CD4-positive, alpha-beta T cell treated with Interleukin-4 for 1 hour (primary cell): Measurements from ENCODE around the gene LBP.
"Not testable (repeated sequence)": the region's sequence is repeated elsewhere in the genome, so short reads cannot be mapped to it uniquely, and the experiment has no call there.

Experiments
- DNase-seq, 2 donors: peaks; one replicate each; pipeline ENCODE4 v3.0.0-alpha.2; 2020 to 2022

Gene LBP

DNA sequence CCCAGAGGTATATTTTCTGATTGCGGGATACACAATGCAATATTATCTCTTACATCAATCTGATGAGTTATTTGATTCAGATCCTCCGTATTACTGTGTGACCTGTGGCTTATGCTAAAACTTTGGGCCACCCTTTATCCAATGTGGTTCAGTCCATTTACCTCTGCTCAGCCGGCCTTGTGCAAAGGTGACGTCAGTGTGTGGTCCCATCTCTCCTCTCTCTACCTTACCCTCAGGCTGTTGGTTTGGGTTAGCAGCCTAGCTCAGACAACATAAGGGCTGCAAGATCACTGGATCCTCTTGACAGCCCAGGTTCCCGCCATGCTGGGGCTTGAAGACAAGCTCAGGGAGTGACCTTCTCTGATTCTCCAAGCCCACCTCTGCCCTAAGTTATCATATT lies 55.8 kb downstream of the LBP start:
- no peak for DNase-seq

DNA sequence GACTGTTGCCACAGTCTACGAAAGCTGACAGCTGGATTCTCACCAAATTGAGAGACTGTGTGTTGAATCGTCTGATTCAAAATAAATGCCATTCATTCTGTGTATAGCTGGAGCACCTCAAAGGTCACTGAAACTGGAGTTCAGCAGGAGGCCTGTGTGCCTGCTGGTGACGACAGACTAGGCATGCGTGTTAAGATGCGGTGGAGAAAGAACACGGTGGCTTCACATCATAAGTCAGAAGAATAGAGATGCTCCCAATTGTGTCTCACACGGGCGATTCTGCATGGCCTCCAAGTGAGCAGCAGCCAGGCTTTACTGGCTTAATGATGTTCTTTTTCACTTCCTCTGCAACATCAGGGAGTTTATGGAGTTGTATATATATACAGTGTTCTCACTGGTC lies 56.5 kb downstream of the LBP start:
- DNase-seq, result no peak

DNA sequence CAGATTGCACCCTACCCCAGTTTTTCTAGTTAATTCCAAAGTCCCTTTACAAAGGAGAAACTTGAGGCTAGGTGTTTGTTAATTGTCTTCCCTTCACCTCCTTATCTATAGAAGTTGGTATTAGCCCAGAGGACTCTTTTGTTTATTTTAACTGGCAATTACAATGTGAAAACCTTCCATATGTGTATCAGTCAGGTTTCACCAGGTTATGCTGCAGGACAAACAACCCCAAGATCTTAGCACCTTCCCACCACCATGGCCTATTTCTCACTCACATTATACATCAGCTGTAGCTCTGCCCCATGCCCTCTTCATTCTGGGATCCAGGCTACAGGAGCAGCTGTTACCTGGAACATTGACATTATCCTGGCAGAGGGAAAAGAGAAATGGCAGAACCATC lies 57.7 kb downstream of the LBP start:
- no peak for DNase-seq

DNA sequence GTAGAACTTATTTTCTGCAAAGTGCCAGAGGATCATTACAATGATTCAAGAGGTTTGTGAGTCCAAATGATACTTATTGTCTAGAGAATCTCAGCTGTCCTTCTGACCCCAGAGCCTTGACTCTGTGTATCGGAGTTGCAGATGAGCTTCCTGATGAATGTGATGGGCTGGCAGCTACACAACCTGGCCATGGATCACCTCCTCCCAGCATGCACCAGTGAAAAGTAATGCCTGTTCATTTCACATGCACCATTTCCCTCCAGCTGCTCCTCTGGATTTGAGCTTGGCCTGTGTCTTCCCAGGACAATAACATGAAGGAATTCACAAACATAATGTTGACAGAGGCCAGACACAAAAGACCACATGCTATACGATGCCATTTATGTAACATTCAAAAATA lies 58.9 kb downstream of the LBP start:
- no peak for DNase-seq

DNA sequence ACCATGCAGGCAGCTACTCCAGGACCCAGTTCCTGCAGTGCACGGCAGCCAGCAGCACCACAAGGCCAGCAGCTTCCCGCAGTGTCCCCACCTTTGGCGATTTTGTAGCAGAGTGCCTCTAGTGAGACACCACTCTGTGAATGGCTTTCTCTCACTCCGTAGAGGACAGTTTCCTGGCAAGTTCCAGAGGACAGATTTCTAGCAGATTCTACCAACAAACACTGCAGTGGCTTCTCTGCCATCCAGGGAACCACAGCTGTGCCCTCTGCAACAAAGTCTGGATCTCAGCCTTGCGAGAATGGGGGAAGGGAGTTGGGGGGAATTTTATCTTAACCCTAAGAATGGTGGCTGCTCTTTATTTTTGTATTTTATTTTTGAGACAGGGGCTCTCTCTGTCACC lies 60.2 kb downstream of the LBP start:
- no peak for DNase-seq

DNA sequence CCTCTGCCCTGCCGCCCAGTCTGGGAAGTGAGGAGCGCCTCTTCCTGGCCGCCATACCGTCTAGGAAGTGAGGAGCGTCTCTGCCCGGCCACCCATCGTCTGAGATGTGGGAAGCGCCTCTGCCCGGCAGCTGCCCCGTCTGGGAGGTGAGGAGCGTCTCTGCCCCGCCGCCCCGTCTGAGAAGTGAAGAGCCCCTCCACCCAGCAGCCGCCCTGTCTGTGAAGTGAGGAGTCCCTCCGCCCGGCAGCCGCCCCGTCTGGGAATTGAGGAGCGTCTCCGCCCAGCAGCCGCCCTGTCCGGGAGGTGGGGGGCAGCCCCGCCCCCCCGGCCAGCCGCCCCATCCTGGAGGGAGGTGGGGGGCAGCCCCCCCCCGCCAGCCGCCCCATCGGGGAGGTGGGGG lies 61.0 kb downstream of the LBP start:
- no peak for DNase-seq

DNA sequence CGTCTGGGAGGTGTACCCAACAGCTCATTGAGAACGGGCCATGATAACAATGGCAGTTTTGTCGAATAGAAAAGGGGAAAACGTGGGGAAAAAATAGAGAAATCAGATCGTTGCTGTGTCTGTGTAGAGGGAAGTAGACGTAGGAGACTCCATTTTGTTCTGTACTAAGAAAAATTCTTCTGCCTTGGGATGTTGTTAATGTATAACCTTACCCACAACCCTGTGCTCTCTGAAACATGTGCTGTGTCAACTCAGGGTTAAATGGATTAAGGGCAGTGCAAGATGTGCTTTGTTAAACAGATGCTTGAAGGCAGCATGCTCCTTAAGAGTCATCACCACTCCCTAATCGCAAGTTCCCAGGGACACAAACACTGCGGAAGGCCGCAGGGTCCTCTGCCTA lies 61.5 kb downstream of the LBP start:
- not testable (repeated sequence) for DNase-seq

DNA sequence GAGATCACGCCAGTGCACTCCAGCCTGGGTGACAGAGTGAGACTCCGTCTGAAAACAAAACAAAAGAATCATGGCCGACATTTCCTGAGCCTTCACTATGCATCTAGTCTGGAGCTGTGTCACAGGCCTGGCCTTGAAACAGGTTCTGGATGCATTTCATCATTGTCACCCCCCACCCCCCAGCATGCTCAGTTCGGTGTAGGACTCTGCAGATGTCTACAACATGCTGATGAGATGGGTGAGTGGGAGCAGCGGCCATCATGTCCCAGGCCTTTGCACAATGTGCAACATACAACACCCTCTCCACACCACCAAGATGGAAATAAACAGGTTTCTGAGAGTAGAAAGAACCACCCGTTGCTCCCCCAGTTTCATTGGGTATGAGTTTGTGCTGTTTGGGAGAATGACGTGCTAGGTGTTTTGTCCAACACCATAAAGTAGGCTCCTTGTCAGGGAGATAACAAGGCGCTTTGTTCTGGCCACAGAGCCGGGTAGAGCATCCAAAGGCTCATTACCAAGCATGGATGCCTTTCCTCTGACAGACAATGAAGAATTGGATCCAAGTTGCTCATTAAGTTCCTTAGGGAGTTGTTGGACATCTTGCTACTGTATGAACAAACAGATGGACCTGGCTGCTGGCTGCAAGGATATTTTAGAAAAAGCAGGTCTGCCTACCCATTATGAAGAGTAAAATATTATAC lies 66.7 kb downstream of the LBP start:
- no peak for DNase-seq

DNA sequence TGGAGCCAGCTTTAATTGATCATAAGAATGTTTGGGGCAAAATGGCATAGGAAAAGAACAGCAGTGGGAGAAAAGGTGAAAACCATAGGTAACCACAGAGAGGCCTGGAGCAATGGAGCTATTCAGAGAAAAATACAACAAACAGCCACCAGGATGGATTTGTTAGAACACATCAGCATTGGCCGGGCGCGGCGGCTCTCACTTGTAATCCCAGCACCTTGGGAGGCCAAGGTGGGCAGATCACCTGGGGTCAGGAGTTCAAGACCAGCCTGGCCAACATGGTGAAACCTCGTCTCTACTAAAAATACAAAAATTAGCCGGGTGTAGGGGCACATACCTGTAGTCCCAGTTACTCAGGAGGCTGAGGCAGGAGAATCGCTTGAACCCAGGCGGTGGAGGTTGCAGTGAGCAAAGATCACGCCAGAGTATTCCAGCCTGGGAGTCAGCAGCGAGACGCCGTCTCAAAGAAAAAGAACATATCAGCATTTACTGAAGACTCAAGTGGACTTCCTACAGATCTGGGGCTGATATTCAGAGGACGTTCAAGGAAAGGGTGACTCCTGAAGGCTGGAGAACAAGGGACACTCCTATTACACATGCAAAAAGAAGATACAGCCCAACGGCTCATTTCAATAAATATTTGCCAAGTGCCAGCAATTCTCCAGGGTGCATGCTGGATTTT lies 68.6 kb downstream of the LBP start:
- DNase-seq, result no peak

DNA sequence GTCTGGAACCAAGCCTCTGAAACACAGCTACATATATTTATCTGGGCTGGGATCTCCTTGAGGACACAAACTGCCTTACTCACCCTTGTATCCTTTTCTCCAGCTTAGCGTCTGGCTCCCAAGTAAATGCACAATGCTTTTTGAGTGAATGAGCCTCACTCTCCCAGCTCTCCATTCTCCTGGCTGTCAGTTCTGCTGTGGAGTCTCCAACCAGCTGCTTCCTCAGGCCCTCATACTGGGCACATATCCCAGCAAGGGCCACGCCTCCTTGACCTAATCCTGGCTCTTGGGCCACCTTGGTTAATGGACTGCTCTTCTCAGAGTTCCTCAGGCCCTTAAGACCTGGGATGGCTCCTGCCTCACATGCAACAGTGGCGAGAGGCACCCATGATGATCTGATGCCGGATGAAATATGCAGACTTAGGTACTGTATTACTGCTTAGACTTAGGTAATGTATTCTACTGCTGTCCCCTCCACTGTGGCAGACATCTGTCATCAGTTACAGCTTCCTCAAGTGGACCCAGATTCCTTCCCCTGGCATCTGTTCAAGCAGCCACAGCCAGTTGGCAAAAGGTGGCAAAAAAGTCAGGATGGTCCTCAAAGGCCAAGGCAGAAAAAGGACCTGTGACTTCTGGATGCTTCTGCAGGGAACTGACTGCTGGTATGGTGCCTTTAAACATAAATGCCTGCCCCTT lies 72.4 kb downstream of the LBP start:
- no peak for DNase-seq

DNA sequence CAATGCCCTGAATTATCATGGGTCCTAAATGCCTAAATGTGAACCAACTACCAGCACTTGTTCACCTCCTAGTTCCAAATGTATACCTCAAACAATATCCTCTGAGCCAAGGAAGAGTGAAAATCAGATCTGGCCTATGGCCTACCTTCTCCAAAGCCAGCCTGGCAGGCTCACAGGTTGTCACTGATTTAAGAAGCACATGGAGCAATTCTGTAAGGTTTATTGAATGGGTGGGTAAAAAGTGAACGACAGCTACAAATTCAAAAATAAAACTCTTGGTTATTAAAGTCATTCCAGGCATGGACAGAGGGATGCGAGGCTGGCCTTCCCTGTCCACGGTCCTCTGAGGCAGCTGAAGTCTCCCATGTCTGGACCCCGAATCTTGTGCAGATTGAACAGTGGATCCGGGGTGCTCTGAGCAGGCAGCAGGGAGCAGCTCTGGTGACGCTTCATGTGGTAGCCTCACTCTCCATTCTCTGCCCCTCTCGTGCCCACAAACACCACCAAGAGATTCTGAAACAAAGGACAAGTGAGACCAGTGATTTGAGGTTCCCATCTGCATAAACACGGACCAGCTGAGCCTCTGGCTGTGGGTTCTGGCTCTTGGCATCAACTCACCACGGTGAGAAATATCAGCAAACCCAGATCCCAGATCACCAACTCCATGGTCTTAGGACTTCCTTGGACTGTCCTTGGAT lies 74.3 kb downstream of the LBP start:
- no peak for DNase-seq

DNA sequence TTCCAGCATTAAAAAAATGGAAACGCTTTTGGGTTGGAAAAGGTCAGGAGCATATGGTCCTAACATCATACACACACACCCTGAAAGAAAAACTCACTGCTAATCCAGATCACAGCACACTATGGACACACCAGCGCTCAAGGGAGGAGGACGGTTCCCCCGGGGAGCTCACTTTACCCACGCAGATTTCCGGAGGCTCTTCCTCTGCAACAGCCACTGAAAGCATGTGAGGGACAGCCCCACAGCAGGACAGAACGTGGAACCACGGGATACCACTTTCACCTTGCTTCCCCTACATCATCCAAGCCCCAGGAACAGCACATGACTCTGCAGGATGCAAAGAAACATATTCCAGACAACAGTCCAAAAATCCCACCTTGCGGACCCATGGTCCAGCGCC lies 75.6 kb downstream of the LBP start:
- DNase-seq, result no peak

DNA sequence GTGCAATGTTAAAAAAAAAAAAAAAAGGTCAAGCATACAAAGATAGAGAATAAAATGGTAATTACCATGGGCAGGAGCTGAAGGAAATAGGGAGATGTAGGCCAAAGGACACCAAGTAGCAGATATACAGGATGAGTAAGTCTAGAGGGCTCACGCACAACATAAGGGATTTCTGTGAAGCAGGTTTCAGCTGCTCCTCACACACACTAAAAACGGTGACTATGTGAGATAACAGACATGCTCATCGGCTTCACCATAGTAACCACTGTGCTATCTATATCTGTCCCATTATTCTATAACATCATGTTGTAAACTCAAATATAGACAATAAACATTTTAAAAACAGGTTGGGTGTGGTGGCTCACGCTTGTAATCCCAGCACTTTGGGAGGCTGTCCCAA lies 77.3 kb downstream of the LBP start:
- DNase-seq, result no peak

DNA sequence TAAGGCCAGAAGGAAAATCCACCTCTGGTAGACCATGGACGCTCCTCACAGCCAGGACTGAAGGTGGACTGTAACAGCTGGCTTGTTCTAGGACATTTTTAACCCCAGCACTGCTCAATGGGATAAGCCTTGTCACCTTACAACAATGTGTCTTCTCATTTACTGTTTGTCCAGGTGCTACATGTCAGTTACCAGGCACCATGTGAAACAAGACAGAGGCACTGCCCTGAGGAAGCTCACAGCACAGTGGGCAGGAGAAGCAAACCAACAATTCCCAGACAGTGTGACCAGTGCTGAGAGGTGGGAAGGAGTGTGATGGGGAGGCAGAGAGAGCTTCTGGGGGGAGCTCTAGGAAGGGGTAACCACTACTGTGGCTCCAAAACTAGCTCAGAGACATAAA lies 78.1 kb downstream of the LBP start:
- no peak for DNase-seq

DNA sequence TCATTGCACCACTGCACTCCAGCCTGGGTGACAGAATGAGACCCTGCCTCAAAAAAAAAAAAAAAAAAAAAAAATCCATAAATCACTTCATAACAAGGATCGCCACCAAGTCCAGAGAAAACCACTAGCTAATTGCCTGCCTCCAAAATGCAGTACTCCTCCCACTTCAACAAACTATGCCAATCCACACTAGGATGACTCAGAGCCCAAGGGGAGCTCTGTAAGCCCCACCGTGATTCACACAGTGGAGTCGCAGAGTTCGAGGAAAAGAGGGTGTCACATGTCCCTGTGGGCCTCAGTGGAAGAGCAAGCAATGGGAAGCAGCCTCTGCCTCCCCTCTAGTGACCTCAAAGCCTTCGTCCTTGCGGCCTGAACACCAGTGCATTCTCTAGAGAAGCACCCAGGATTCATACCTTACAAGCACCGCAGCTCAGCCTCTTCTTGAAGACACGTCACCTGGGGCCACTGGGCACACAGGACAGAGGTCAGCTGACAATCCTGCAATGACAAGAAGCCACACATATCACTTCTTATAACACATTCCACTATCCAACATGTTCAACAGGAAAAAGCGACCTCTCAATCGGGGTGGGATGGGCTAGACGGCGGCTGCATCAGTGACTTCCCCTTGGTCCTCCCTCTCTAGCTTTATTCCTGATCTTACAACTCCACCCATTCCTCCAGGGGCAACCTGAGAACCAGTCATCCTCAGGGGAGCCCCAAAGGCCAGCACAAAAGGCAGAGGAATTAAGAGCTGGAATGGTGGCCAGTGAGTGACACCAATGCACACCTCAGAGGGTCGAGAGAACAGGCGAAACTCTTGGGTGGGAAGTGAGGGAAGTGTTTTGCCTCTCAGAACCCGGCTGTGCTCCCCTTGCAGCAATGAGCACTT lies 80.0 kb downstream of the LBP start:
- DNase-seq, result no peak
